RWPE1 (cell line): ENCODE measurements around the gene UAP1.
A peak's percentile ranks its signal among the peaks of the same experiment; 100 is the strongest.

Experiments used
- CTCF ChIA-PET: fragments of 350-600 bp; sonication (Branson Sonifier 250); formaldehyde crosslinking; extraction: SDS; loops from one replicate; lab custom pipeline; 2021; lab: Yijun Ruan, JAX
- POLR2A ChIA-PET: fragments of 400-600 bp; formaldehyde crosslinking; extraction: SDS; loops from one replicate; lab custom pipeline; 2020; ENCODE audit warnings: antibody characterized with exemption; ENCODE audit not compliant: low non-redundant PET; lab: Yijun Ruan, JAX
- DNase-seq: peaks from one replicate; pipeline ENCODE4 v3.0.0; 2012; ENCODE audit warnings: low spot score
- H3K27ac ChIP-seq: fragments of 450-650 bp; 2 replicates; pipeline ENCODE4 v1.5.1; 2017
- CTCF ChIP-seq: fragments of 450-650 bp; conservative IDR thresholded peaks from 2 replicates; pipeline ENCODE4 v1.5.1; 2017; ENCODE audit warnings: low read depth, mild to moderate bottlenecking

UAP1 gene

GRCh38 chr1:162550925-162551324, 10.6 kb upstream of the UAP1 start:
- ChIA-PET CTCF (no interaction called here), POLR2A (no interaction called here)
- H3K27ac ChIP-seq: no peak overlapping the region
- DNase-seq: no peak
- no peak for TF ChIP-seq CTCF

GRCh38 chr1:162551969-162552683, 9.4 kb upstream of the UAP1 start:
- POLR2A ChIA-PET: no interaction called here
- TF ChIP-seq CTCF: no peak
- H3K27ac ChIP-seq: no peak overlapping the region
- no peak for DNase-seq
- CTCF ChIA-PET: interaction anchor here (0.6 kb wide), 2 partner anchors 24 to 43 kb away, joined by 3 to 7 read pairs; no protein-coding TSS in a partner anchor

- H3K27ac ChIP-seq: no peak overlapping the region
- CTCF ChIA-PET: interaction anchor here (0.6 kb wide), 1 partner anchor 44 kb away, joined by 3 read pairs; no protein-coding TSS in a partner anchor
Observed at GRCh38 chr1:162552684-162553252, 8.8 kb upstream of the UAP1 start.

GRCh38 chr1:162554258-162554657, 7.3 kb upstream of the UAP1 start:
- ChIA-PET CTCF (interaction anchor here (0.7 to 1.2 kb wide), 2 partner anchors 22 to 31 kb away, joined by 3 to 6 read pairs; no protein-coding TSS in a partner anchor), POLR2A (no interaction called here)
- peak overlapping the region; percentile 39 for H3K27ac ChIP-seq
- DNase-seq: no peak
- no peak for TF ChIP-seq CTCF

More at GRCh38 chr1:162552684-162553252, 8.8 kb upstream of the UAP1 start:
- POLR2A ChIA-PET: no interaction called here
- no peak for DNase-seq
- no peak for TF ChIP-seq CTCF

- POLR2A ChIA-PET: no interaction called here
- no peak for TF ChIP-seq CTCF
- DNase-seq: no peak
- CTCF ChIA-PET: no interaction called here
- no peak overlapping the region for H3K27ac ChIP-seq
Observed at GRCh38 chr1:162557536-162557935, 4.0 kb upstream of the UAP1 start.

- no peak for TF ChIP-seq CTCF
- ChIA-PET CTCF (interaction anchor here (0.7 kb wide), 1 partner anchor 448 kb away, joined by 4 read pairs; no protein-coding TSS in a partner anchor), POLR2A (no interaction called here)
- H3K27ac ChIP-seq: peak overlapping the region; percentile 93
- DNase-seq: no peak
Observed at GRCh38 chr1:162560303-162561036, 1.1 kb upstream of the UAP1 start.
